Activated naive CD4-positive, alpha-beta T cell treated with anti-CD3 and anti-CD28 coated beads, Interleukin-2, amount 10 ng/mL, durations not matched to agents 7 days and 5 days (primary cell): ENCODE data around the gene GH1.
"Not testable (repeated sequence)": the region's sequence is repeated elsewhere in the genome, so short reads cannot be mapped to it uniquely, and the experiment has no call there.

ENCODE experiments used
- CTCF ChIA-PET: fragments of 350-600 bp; sonication (Branson Sonifier 250); formaldehyde crosslinking; loops from one replicate; lab custom pipeline; 2021; ENCODE audit warnings: antibody characterized with exemption; lab: Charles Lee
- DNase-seq: peaks from one replicate; pipeline ENCODE4 v3.0.0-alpha.2; 2020
- H3K27ac Mint-ChIP-seq: one replicate; pipeline ENCODE4 v1.8.0; 2021; ENCODE audit warnings: mild to moderate bottlenecking, moderate library complexity, mixed read lengths
- H3K27me3 Mint-ChIP-seq: one replicate; pipeline ENCODE4 v1.8.0; 2021; ENCODE audit warnings: mild to moderate bottlenecking, mixed read lengths
- H3K36me3 Mint-ChIP-seq: one replicate; pipeline ENCODE4 v1.8.0; 2021; ENCODE audit warnings: mixed read lengths
- H3K4me1 Mint-ChIP-seq: one replicate; pipeline ENCODE4 v1.8.0; 2021; ENCODE audit warnings: mixed read lengths
- H3K4me3 Mint-ChIP-seq: one replicate; pipeline ENCODE4 v1.8.0; 2021; ENCODE audit warnings: mild to moderate bottlenecking, moderate library complexity, mixed read lengths
- H3K9me3 Mint-ChIP-seq: one replicate; pipeline ENCODE4 v1.8.0; 2021; ENCODE audit warnings: mixed read lengths

GH1 gene

GRCh38 chr17:63870292-63870665, 48.4 kb downstream of the GH1 start:
- not testable (repeated sequence) for H3K36me3 Mint-ChIP-seq, DNase-seq, H3K9me3 Mint-ChIP-seq, H3K4me3 Mint-ChIP-seq, H3K27ac Mint-ChIP-seq, H3K4me1 Mint-ChIP-seq
- H3K27me3 Mint-ChIP-seq = peaks cover 40% of the 10 kb centered on the region
- CTCF ChIA-PET = interaction anchor here (1.3 kb wide), 1 partner anchor 13 kb away, joined by 4 read pairs; no protein-coding TSS in a partner anchor

GRCh38 chr17:63869491-63870291, 48.9 kb downstream of the GH1 start:
- H3K4me1 Mint-ChIP-seq, H3K4me3 Mint-ChIP-seq, H3K9me3 Mint-ChIP-seq, H3K27ac Mint-ChIP-seq, H3K36me3 Mint-ChIP-seq, DNase-seq: not testable (repeated sequence)
- CTCF ChIA-PET = interaction anchor here (1.3 kb wide), 1 partner anchor 13 kb away, joined by 4 read pairs; no protein-coding TSS in a partner anchor
- peaks cover 34% of the 10 kb centered on the region for H3K27me3 Mint-ChIP-seq
